HCT116 (cell line): Measurements from ENCODE around the gene CD84. TPM values are rescaled to one million over a fixed set of nuclear protein-coding genes. Genes with fewer than 3 reads are reported as not detected.

ENCODE experiments used
- ATAC-seq: fragments of 200-7000 bp; cut with Tn5 transposase; 2 replicates; pipeline ENCODE4 v1.9.1; 2020; ENCODE audit warnings: mild to moderate bottlenecking, moderate library complexity
- BruUV-seq: library from RNA; stranded (reverse); fragments of 400-500 nt; replicated peaks from 2 replicates; lab custom pipeline; 2021; lab: Mats Ljungman, UMichigan
- CTCF ChIA-PET: fragments of 300-600 bp; sonication (Branson Sonifier 250); formaldehyde crosslinking; loops from one replicate; lab custom pipeline; 2021; ENCODE audit warnings: antibody characterized with exemption; lab: Charles Lee
- POLR2A ChIA-PET: fragments of 300-600, 350-600 bp; sonication (Branson Sonifier 250); formaldehyde crosslinking; loops from one replicate; lab custom pipeline; 2021; ENCODE audit warnings: antibody characterized with exemption; lab: Charles Lee
- RAD21 ChIA-PET, 2 experiments: fragments of 300-600 bp; sonication (Branson Sonifier 250); formaldehyde crosslinking; loops; one replicate each; lab custom pipeline; 2023; ENCODE audit warnings: low total read pairs in 2 of 2; ENCODE audit not compliant: uncharacterized antibody in 2 of 2, unreplicated experiment in 2 of 2, low non-redundant PET in 1 of 2; lab: Charles Lee
- DNase-seq: peaks from one replicate; pipeline ENCODE4 v3.0.0-alpha.2; 2010; ENCODE audit warnings: low read depth, low spot score
- H2AFZ ChIP-seq: fragments of 200-600 bp; shearing (Covaris generic), sonication (generic); 2 replicates; pipeline ENCODE4 v1.6.1; 2017; ENCODE audit warnings: low read depth, mixed run types, mixed read lengths, antibody characterized with exemption, low read length; ENCODE audit not compliant: poor library complexity, severe bottlenecking
- H3K27ac ChIP-seq: 2 replicates; pipeline ENCODE4 v1.5.1; 2012; ENCODE audit warnings: low read depth, low read length
- H3K27me3 ChIP-seq: fragments of 200-600 bp; sonication (generic); 2 replicates; pipeline ENCODE4 v1.6.1; 2016; ENCODE audit warnings: mixed run types, low read length, mixed read lengths; ENCODE audit not compliant: insufficient read depth
- H3K36me3 ChIP-seq, 2 experiments: fragments of 200-500 bp in 1 of 2; fragments of 200-600 bp in 1 of 2; sonication (Bioruptor generic) in 1 of 2; sonication (generic) in 1 of 2; 2 replicates each; pipeline versions ENCODE4 v1.5.1 to v1.6.1; 2014 to 2016; ENCODE audit warnings: low read length in 2 of 2, inconsistent platforms in 1 of 2, mixed read lengths in 1 of 2, mixed run types in 1 of 2; ENCODE audit not compliant: insufficient read depth in 2 of 2, control insufficient read depth in 1 of 2
- H3K4me1 ChIP-seq, 2 experiments: fragments of 200-600 bp in 1 of 2; sonication (generic) in 1 of 2; 2 replicates each; pipeline versions ENCODE4 v1.5.1 to v1.6.1; 2012 to 2017; ENCODE audit warnings: low read length in 2 of 2, inconsistent platforms in 1 of 2, mild to moderate bottlenecking in 1 of 2, mixed read lengths in 1 of 2, mixed run types in 1 of 2, moderate library complexity in 1 of 2; ENCODE audit not compliant: insufficient read depth in 2 of 2, control insufficient read depth in 1 of 2
- H3K4me2 ChIP-seq: fragments of 200-600 bp; sonication (generic); 2 replicates; pipeline ENCODE4 v1.6.1; 2017; ENCODE audit warnings: mixed run types, low read length, mixed read lengths
- H3K4me3 ChIP-seq, 2 experiments: fragments of 200-600 bp in 1 of 2; sonication (generic) in 1 of 2; replicated peaks in 1 of 2; 2 replicates each; pipeline ENCODE4 v1.5.1; 2011 to 2016; ENCODE audit warnings: low read length in 2 of 2, control low read depth in 1 of 2, low read depth in 1 of 2, mild to moderate bottlenecking in 1 of 2, mixed read lengths in 1 of 2, mixed run types in 1 of 2
- H3K79me2 ChIP-seq: fragments of 200-600 bp; sonication (generic); 2 replicates; pipeline ENCODE4 v1.6.1; 2017; ENCODE audit warnings: mild to moderate bottlenecking, mixed run types, low read length, moderate library complexity, mixed read lengths; ENCODE audit not compliant: insufficient read depth
- H3K9ac ChIP-seq: fragments of 200-600 bp; sonication (generic); 2 replicates; pipeline ENCODE4 v1.6.1; 2016; ENCODE audit warnings: low read length, mixed read lengths
- H3K9me2 ChIP-seq: fragments of 200-600 bp; sonication (generic), shearing (Covaris generic); 2 replicates; pipeline ENCODE4 v1.6.1; 2017; ENCODE audit warnings: mixed run types, mild to moderate bottlenecking, moderate library complexity; ENCODE audit not compliant: insufficient read depth
- H3K9me3 ChIP-seq, 2 experiments: fragments of 200-500 bp in 1 of 2; fragments of 200-600 bp in 1 of 2; sonication (Bioruptor generic) in 1 of 2; sonication (generic) in 1 of 2; 2 replicates each; pipeline ENCODE4 v1.6.1; 2014 to 2017; ENCODE audit warnings: low read length in 2 of 2, mixed read lengths in 2 of 2, inconsistent platforms in 1 of 2, low read depth in 1 of 2, mild to moderate bottlenecking in 1 of 2, mixed run types in 1 of 2, moderate library complexity in 1 of 2; ENCODE audit not compliant: control insufficient read depth in 1 of 2, insufficient read depth in 1 of 2
- H4K20me1 ChIP-seq: fragments of 200-600 bp; sonication (generic), shearing (Covaris generic); 2 replicates; pipeline ENCODE4 v1.6.1; 2017; ENCODE audit warnings: mixed run types, mild to moderate bottlenecking, moderate library complexity; ENCODE audit not compliant: insufficient read depth
- CBX3 ChIP-seq: IDR thresholded peaks from 2 replicates; pipeline ENCODE4 v1.6.1; 2012; ENCODE audit warnings: low read depth
- EZH2 ChIP-seq: fragments of 200-600 bp; sonication (generic); IDR thresholded peaks from 2 replicates; pipeline ENCODE4 v1.6.1; 2017; ENCODE audit warnings: antibody characterized with exemption, mixed run types
- JUND ChIP-seq: IDR thresholded peaks from 2 replicates; pipeline ENCODE4 v1.6.1; 2012
- POLR2A ChIP-seq: IDR thresholded peaks from 2 replicates; pipeline ENCODE4 v1.7.0; 2011; ENCODE audit warnings: borderline replicate concordance; ENCODE audit not compliant: insufficient read depth, insufficient read length; ENCODE audit errors: extremely low read depth
- SRF ChIP-seq: IDR thresholded peaks from 2 replicates; pipeline ENCODE4 v1.6.1; 2012; ENCODE audit warnings: low read depth
- TCF7L2 ChIP-seq: IDR thresholded peaks from 2 replicates; pipeline ENCODE4 v1.7.0; 2011; ENCODE audit warnings: borderline replicate concordance, inconsistent platforms; ENCODE audit not compliant: insufficient read depth, insufficient read length; ENCODE audit errors: extremely low read depth
- YY1 ChIP-seq: IDR thresholded peaks from 2 replicates; pipeline ENCODE4 v1.6.1; 2011; ENCODE audit warnings: low read length, low read depth, moderate library complexity, mild to moderate bottlenecking; ENCODE audit not compliant: insufficient replicate concordance; ENCODE audit errors: extremely low read depth
- intact Hi-C: fragments of 100-400 bp; cut with micrococcal nuclease; formaldehyde crosslinking; loops from 2 replicates; pipeline ENCODE4 v1.10.0; 2022
- total RNA-seq: library from RNA; stranded (reverse); gene quantifications from one replicate; pipeline ENCODE4 v1.2.1, GENCODE V29; 2021; ENCODE audit not compliant: unreplicated experiment

Gene CD84
- total RNA-seq, 1 experiment from 2014 or later, result 0.02 TPM

GRCh38 chr1:160576884-160577283, 2.4 kb downstream of the CD84 start:
- CTCF ChIA-PET, result no interaction called here
- Histone ChIP-seq H4K20me1 (no peaks in the 10 kb centered on the region), H3K4me1 (no peaks in the 10 kb centered on the region), H3K27ac (no peak overlapping the region), H3K9me2 (no peaks in the 10 kb centered on the region), H2AFZ (no peak overlapping the region), H3K36me3 (no peaks in the 10 kb centered on the region), H3K4me2 (no peak overlapping the region), H3K9me3 (no peaks in the 10 kb centered on the region), H3K9ac (no peak overlapping the region), H3K79me2 (no peaks in the 10 kb centered on the region), H3K27me3 (no peaks in the 10 kb centered on the region; the same call in 1 of the 2 replicates), H3K4me3 (no peak overlapping the region)
- BruUV-seq, result no TSS peak
- ATAC-seq (no peak), DNase-seq (no peak)
- RAD21 ChIA-PET, result no interaction called here
- no peak for TF ChIP-seq SRF
- POLR2A ChIA-PET, result no interaction called here
- intact Hi-C loops, result no loop called here

- H3K9me2 ChIP-seq, result no peaks in the 10 kb centered on the region
- H2AFZ ChIP-seq, result no peak overlapping the region
- H3K4me3 ChIP-seq, result no peak overlapping the region
- H3K4me2 ChIP-seq, result no peak overlapping the region
- DNase-seq, result no peak
- H3K36me3 ChIP-seq, result no peaks in the 10 kb centered on the region
- ChIA-PET RAD21 (no interaction called here), CTCF (no interaction called here), POLR2A (no interaction called here)
- H3K79me2 ChIP-seq, result no peaks in the 10 kb centered on the region
- no peaks in the 10 kb centered on the region for H3K9me3 ChIP-seq
- ATAC-seq, result no peak
- H4K20me1 ChIP-seq, result no peaks in the 10 kb centered on the region
- TF ChIP-seq TCF7L2 (no peak), CBX3 (no peak), JUND (no peak), POLR2A (no peak), YY1 (no peak), EZH2 (no peak)
- H3K27me3 ChIP-seq, result no peaks in the 10 kb centered on the region; the same call in 1 of the 2 replicates
- no peaks in the 10 kb centered on the region for H3K4me1 ChIP-seq
- no peak overlapping the region for H3K9ac ChIP-seq
- intact Hi-C loops, result no loop called here
- no peak overlapping the region for H3K27ac ChIP-seq
- no TSS peak for BruUV-seq
These were observed 2.9 kb downstream of the CD84 start for GRCh38 chr1:160576390-160576789.
